GM21360 (cell line): ENCODE data around the gene ATPAF2.
"Not testable (repeated sequence)": the region's sequence is repeated elsewhere in the genome, so short reads cannot be mapped to it uniquely, and the experiment has no call there.

Experiments
- ATAC-seq: cut with Tn5 transposase; IDR thresholded peaks from one replicate; pipeline ENCODE4 v1.9.1; 2021; ENCODE audit warnings: mild to moderate bottlenecking, moderate library complexity; ENCODE audit not compliant: unreplicated experiment

ATPAF2 gene

DNA sequence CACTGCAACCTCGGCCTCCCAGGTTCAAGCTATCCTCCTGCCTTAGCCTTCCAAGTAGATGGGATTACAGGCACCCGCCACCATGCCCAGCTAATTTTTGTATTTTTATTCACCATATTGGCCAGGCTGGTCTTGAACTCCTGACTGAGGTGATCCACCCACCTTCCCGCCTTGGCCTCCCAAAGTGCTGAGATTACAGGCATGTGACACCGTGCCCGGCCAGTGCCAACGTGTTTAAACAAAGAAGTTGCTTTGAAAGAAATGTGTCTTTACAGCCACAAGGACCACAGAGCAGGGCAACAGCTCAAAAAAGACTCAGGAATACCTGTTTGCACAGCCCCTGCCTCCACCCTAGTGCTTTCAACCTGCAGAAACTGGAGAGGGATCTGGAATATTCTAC is 25.0 kb downstream of the ATPAF2 start:
- no peak for ATAC-seq

DNA sequence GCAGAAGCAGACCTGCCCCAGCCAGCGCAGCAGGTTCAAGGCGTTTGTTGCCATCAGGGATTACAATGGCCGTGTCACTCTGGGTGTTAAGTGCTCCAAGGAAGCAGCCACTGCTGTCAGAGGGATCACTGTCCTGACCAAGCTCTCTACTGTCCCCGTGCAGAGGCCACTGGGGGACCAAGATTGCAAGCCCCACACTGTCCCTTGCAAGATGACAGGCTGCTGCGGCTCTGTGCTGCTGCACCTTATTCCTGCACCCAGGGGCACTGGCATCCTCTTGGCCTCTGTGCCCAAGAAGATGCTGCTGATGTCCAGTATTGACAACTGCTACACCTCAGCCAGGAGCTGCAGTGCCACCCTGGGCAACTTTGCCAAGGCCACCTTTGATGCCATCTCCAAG is 27.7 kb downstream of the ATPAF2 start:
- no peak for ATAC-seq

DNA sequence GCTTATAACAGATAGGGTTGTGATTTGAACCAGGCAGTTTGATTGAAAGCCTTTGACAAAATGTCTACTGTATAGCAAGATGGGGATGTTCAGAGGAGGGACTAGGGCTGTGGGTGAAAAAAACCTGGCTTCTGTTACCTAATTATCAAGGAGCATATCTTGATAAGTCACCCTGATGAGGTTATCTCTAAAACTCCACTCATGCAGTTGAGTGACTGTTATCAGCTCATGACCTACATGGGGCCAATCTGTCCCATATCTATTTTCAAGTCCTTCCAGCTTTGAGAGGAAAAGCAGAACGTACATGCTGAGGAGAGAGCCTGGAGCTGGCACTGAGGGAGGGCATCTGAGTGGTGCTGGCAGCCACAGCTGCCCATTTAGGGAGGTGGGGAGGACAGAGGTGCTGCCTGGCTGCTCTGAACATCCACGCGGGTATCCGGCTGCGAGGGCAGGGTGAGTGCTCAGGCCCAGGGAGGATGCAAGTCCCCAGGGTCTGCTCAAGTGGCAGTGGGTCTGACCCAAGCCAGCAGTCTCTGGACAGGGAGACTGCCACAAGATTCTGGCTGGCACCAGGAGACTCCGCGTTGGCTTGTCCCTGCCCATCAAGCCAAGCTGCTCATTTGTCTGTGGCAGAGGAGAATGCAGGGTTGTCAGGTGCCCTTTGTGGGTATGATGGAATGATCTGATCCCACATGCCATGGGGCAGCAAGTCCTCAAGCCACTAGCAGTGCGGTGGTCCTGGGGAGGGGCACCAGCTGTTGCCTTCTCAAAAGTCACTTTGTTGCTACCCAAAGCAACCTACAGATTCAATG is 29.2 kb downstream of the ATPAF2 start:
- ATAC-seq: no peak

DNA sequence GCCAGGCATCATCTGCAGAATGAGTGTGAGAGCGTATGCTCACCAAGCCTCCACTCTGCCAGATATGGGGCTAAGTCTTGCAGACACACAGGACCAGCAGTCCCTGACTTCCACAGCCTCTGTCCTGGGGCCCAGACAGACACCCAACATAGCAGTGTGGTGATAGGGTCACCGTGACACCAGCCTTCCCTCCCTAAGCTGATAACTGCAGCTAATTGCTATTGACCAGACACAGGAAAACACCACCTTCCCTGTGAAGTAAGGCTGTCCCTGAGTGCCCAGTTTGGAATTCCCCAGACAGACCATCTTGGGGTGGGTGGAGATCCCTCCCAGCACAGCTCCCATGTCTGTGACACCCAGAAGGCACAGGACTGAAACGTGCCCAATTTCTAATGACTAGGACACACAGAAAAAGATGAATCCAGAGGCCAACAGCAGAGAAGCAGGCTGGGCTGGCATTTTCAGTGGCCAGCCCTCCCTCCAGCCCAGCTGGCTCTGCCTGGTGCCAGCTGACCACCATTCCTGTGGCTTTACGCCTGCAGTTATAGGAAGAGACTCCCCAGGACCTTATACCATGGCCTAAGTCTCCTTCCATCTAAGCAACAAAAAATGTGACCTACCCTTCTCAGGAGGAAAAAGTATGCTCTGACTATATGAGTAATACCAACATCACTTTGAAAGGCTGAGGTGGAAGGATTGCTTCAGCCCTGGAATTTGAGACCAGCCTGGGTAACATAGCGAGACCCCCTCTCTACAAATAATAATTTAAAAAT is 30.3 kb downstream of the ATPAF2 start:
- no peak for ATAC-seq

DNA sequence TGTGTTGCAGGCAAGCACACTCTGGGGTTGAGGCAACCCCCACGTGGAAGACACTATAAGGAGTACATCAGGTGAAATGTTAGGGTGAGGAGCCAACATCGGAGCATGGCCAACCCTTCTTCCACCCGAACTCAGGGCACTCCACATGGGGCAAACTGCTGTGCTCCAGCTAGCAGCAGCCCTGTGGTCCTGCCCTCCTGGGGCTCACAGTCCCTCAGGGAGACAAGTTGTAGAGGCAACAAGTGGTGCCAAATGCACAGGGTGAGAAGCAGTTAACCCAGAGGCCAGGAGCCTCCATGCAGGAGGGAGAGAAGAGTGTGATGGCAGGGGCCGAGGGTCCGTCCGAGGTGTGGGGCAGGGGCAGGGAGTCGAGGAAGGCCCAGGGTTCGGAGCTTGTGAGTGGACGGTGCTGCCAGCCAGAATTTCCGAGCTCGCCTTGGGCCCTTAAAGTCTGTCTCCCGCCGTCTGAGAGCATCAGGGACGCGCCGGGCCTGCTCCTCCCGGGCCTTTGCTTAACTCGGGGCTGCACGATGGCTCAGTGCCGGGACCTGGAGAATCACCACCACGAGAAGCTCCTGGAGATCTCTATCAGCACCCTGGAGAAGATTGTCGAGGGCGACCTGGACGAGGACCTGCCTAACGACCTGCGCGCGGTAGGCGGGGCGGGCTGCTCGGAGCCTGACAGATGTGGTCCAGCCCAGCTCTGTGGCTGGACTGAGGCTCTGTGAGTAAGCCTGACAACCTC is 32.3 kb downstream of the ATPAF2 start:
- ATAC-seq: no peak

- ATAC-seq: no peak
Measured at GRCh38 chr17:18005496-18005895, 33.5 kb downstream of the ATPAF2 start.

DNA sequence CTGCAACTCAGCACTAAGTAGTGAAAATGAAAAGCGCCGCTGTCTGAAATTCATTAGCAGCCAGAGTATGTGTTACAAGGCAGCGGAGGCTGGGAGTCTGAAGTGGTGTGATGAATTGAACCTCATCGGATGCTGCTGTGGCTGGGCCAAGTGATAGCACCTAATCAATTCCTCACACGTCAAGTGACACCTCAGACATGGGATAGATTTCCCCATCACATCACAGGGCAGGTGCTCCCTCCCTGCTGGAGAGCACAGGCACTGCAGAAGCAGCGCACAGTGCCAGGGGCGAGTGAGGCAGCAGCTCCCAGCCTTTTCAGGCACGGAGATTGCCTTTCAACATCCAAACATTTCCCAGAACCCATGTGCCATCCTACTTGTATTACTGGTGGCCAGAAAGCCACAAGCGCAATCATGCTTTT is 34.1 kb downstream of the ATPAF2 start:
- no peak for ATAC-seq

DNA sequence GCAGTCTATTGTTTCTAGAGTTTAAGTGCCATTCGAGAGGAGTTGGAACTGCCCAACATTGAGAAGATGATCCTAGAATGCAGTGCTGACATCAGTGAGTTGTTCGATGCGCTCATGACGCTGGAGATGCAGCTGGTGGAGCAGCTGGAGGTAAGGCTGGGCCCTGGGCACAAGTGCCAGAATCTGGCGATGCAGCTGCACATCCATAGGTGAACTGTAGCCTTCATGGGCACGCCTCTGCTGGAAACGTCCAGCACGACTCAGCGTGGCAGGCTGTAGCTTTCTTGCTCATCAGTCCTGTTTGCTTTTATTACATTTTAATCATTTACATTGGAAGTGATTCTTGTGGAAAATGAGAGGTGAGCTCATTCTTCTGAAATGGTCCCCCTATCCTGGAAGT is 34.6 kb downstream of the ATPAF2 start:
- ATAC-seq: no peak

DNA sequence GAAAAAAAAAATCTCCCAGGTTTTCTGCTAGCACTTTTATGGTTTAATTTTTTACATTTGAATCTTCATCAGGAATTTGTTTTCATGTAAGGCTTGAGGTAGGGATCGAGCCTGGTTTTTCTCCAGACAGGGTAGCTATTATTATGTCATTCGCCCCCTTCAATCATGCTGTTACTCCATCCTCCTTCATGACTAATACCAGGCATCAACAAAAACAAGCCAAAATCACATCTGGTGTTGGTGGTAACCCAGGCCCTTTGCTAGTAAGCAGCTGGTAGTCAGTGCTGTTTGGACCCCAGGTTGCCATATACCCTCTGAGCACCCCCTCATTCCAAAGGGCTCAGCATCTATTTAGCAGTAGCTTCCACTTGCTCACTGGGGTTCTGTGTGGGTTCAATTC is 36.8 kb downstream of the ATPAF2 start:
- ATAC-seq: no peak

DNA sequence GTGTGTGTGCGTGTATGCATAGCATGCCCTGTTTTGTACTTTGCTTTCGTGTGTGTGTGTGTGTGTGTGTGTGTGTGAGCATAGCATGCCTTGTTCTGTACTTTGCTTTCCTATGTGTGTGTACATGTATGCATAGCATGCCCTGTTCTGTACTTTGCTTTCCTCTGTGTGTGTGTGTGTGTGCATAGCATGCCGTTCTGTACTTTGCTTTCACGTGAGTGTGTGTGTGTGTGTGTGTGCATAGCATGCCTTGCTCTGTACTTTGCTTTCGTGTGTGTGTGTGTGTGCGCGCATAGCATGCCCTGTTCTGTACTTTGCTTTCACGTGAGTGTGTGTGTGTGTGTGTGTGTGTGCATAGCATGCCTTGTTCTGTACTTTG is 38.9 kb downstream of the ATPAF2 start:
- ATAC-seq: no peak

DNA sequence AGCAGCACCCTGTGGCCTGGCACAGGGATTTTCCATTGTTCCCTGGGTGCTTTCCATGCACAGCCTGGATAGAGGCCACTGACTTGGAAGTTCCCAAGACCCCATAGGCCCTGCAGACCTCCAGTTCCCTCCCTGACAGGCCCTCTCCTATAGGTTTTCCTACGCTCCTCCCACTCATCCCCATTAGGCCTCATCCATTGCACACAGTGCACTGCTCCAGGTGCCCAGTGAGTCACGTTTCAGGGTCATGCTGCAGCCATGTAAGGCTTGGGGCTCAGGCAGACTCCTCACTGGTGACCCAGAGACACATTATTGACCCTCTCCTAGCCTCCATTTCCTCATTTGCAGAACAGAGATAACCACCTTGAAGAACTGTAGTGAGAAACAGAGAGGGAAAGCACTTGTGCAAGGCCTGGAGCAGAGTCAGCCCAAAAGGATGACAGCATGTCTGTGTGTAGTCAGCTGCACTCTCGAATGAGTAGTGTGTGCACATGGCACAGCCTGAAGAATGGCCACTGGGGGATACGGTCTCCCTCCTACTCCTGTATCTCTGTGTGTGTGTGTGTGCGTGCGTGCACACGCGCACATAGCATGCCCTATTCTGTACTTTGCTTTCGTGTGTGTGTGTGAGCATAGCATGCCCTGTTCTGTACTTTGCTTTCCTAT is 39.5 kb downstream of the ATPAF2 start:
- ATAC-seq: no peak

GRCh38 chr17:17998934-17999333 is 40.0 kb downstream of the ATPAF2 start:
- ATAC-seq: no peak

- ATAC-seq: not testable (repeated sequence)
Measured at GRCh38 chr17:17995887-17996286, 43.1 kb downstream of the ATPAF2 start.

DNA sequence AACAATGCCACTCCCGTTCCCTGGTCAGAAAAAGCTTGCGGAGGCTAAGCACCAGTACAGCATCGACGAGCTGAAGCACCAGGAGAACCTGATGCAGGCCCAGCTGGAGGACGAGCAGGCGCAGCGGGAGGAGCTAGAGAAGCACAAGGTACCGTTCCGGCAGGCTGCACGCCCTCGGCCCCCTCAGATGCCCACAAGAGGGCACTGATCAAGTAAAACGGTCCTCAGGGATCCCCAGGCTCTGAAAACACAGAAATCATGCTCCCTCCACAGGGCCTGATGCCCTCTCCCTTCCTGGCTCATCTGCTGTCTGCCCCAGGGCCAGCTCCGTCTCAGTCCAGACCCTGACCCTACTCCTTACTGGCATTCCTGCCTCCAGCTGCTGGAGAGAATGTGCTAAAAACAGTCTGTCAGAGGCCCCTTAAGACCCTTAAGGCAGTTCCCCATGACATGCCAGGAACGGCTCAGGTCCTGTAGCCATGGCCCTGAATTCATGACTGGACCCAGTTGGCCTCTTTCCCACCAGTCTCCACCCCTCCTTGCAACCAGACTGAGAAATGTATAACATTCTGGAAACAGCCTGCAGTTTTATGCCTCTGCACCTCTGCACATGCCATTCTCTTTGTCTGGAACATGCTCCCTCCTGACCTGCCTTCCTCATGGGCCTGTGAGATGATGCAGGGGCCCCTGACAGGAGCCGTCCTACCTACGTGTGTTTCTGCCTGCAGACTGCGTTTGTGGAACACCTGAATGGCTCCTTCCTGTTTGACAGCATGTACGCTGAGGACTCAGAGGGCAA is 44.5 kb downstream of the ATPAF2 start:
- ATAC-seq: no peak

GRCh38 chr17:17993852-17994251 is 45.1 kb downstream of the ATPAF2 start:
- ATAC-seq: no peak

GRCh38 chr17:17993366-17993765 is 45.6 kb downstream of the ATPAF2 start:
- ATAC-seq: no peak

DNA sequence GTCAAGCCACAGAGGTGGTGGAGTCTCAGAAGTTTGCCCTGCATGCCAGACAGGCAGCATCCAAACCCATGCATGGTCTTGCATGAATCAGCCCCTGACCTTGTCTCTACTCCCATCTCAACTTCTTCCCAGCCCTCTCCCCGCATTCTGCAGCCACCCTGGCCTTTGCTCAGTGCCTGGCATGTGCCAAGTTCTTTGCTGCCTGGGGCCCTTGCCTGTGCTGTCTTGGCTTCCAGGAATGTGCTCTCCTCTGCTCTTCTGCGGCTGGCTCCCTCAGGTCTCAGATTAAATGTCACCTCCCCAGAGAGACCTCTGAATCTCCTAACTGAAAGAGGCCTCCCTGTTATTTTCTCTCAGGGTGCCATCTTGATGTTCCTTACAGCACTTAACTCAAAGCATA is 48.7 kb downstream of the ATPAF2 start:
- no peak for ATAC-seq

- no peak for ATAC-seq
Measured at GRCh38 chr17:17989618-17990017, 49.4 kb downstream of the ATPAF2 start.

- ATAC-seq: no peak
Measured at GRCh38 chr17:17989081-17989480, 49.9 kb downstream of the ATPAF2 start.

DNA sequence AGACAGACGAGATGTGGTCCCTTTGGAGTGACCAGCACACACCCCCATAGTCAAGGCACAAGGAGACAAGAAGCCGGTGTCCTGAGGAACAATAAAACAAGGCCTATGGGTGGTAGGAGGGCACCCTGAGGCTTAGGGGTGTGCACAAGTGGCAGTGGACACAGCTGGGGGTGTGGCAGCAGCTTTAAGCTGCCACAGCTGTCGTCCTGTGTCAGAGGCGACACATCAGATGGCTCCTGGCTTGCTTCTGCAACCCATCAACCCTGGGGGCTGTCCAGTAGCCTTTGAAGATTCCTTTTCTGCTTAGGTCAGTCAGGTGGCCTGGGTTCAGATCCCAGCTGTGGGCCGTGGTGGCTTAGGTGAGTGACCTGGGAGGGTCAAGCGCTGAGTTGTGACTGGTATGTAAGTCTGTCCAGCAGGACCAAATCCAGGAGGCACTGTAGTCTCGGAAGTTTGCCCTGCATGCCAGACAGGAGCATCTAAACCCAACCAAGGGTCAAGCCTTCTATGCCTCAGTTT is 50.5 kb downstream of the ATPAF2 start:
- no peak for ATAC-seq
